CD8-positive, alpha-beta memory T cell (primary cell): ENCODE results near the gene SLC39A11. TPM values are rescaled to one million over a fixed set of nuclear protein-coding genes. Genes with fewer than 3 reads are reported as not detected.

Experiments used
- CTCF ChIA-PET: fragments of 350-600 bp; sonication (Branson Sonifier 250); formaldehyde crosslinking; loops from one replicate; lab custom pipeline; 2021; ENCODE audit warnings: antibody characterized with exemption; lab: Charles Lee
- POLR2A ChIA-PET: fragments of 350-600 bp; sonication (Branson Sonifier 250); formaldehyde crosslinking; loops from one replicate; lab custom pipeline; 2021; ENCODE audit warnings: antibody characterized with exemption; lab: Charles Lee
- DNase-seq, 5 donors: peaks; one replicate each; pipeline versions ENCODE4 v3.0.0 to v3.0.0-alpha.2; 2020 to 2022; ENCODE audit warnings: mixed read lengths in 1 of 5
- H3K27ac ChIP-seq: one replicate; pipeline ENCODE4 v1.7.0; 2013; ENCODE audit warnings: low read depth, mild to moderate bottlenecking, low read length, moderate library complexity
- H3K27me3 ChIP-seq: 2 replicates; pipeline ENCODE4 v1.7.0; 2013; ENCODE audit warnings: low read length, mild to moderate bottlenecking; ENCODE audit not compliant: insufficient read depth, poor library complexity, severe bottlenecking
- H3K36me3 ChIP-seq: 2 replicates; pipeline ENCODE4 v1.7.0; 2013; ENCODE audit warnings: mild to moderate bottlenecking, low read length, moderate library complexity; ENCODE audit not compliant: insufficient read depth
- H3K4me1 ChIP-seq: 2 replicates; pipeline ENCODE4 v1.7.0; 2013; ENCODE audit warnings: mild to moderate bottlenecking, low read length, moderate library complexity; ENCODE audit not compliant: insufficient read depth
- H3K4me3 ChIP-seq: 2 replicates; pipeline ENCODE4 v1.7.0; 2013; ENCODE audit warnings: mild to moderate bottlenecking, low read length
- H3K9me3 ChIP-seq: 2 replicates; pipeline ENCODE4 v1.7.0; 2013; ENCODE audit warnings: mild to moderate bottlenecking, low read length
- H3K27ac Mint-ChIP-seq, 8 donors: one replicate each; pipeline ENCODE4 v1.8.0; 2020 to 2021; ENCODE audit warnings: mixed read lengths in 8 of 8, mild to moderate bottlenecking in 6 of 8, inconsistent platforms in 3 of 8, moderate library complexity in 3 of 8
- H3K27me3 Mint-ChIP-seq, 2 donors: one replicate each; pipeline ENCODE4 v1.8.0; 2020 to 2021; ENCODE audit warnings: mixed read lengths in 2 of 2, mild to moderate bottlenecking in 1 of 2, moderate library complexity in 1 of 2
- H3K36me3 Mint-ChIP-seq, 3 donors: one replicate each; pipeline ENCODE4 v1.8.0; 2020 to 2021; ENCODE audit warnings: mixed read lengths in 3 of 3, inconsistent platforms in 1 of 3, mild to moderate bottlenecking in 1 of 3
- H3K4me1 Mint-ChIP-seq, 3 donors: one replicate each; pipeline ENCODE4 v1.8.0; 2020 to 2021; ENCODE audit warnings: mixed read lengths in 3 of 3, inconsistent platforms in 1 of 3, mild to moderate bottlenecking in 1 of 3
- H3K4me3 Mint-ChIP-seq, 7 donors: one replicate each; pipeline ENCODE4 v1.8.0; 2020 to 2021; ENCODE audit warnings: mixed read lengths in 7 of 7, mild to moderate bottlenecking in 6 of 7, moderate library complexity in 4 of 7, inconsistent platforms in 2 of 7
- H3K9me3 Mint-ChIP-seq, 5 donors: one replicate each; pipeline ENCODE4 v1.8.0; 2020 to 2022; ENCODE audit warnings: mixed read lengths in 5 of 5, mild to moderate bottlenecking in 3 of 5, moderate library complexity in 2 of 5, inconsistent platforms in 1 of 5
- polyA plus RNA-seq: library from polyadenylated mRNA; unstranded; fragments of 300-500 nt; fragmentation: Illumina TruSeq; gene quantifications from one replicate; pipeline ENCODE4 v1.2.3, GENCODE V29; 2021
- total RNA-seq, 2 experiments: library from RNA; stranded (reverse); gene quantifications; one replicate each; pipeline ENCODE4 v1.2.3, GENCODE V29; 2021

The SLC39A11 gene
- total and polyA plus RNA-seq, 3 experiments from 2014 or later, result 13.1 to 18.5 (median 17.2) TPM

DNA sequence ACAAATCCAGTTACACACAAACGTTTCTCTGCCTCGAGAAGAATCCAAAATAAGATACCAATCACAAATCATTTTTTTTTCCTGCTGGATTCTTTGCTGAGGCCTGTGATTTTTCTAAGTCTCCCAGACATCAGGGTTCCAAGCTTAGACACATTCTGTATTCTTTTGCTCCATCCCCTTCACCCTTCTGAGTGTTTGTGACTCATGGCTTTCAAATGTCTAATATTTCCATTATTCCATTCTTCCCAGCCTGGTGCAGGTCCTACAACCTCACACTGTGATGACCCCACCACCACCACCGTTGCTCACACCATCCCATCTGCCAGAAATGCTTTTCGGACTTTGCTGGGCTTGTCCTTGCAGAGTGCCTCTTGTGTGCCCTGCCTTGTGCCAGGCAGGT, 491.6 kb downstream of the SLC39A11 start:
- H3K36me3 Mint-ChIP-seq, result peaks cover 0 to 1% (median 0%) of the 10 kb centered on the region in 3 donors

DNA sequence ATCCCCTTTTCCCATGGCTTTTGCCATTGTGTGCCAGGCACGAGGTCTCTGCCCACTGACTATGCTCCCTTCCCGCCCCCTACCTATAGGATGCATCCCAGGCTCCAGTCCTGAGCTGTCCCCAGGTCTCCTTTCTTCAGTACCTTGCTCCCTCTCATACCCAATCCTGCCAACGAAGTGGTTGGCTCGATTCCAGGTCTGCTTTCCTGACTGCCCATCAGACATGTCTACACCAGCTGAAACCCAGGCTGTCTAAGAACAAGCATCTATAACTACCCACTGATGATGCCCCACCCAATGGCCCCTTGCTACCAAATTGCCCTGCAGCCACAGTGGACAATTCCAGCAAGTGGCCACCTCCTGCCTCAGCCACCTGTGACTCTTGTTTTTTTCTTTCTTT, 492.6 kb downstream of the SLC39A11 start:
- peaks cover 0 to 1% (median 0%) of the 10 kb centered on the region in 3 donors for H3K36me3 Mint-ChIP-seq
- Histone ChIP-seq H3K36me3 (no peaks in the 10 kb centered on the region), H3K27me3 (no peaks in the 10 kb centered on the region), H3K4me3 (no peak overlapping the region), H3K9me3 (no peaks in the 10 kb centered on the region), H3K4me1 (no peaks in the 10 kb centered on the region), H3K27ac (no peak overlapping the region)
- H3K27ac Mint-ChIP-seq, result no peak overlapping the region
- peaks cover 0 to 2% (median 0%) of the 10 kb centered on the region in 5 donors for H3K9me3 Mint-ChIP-seq
- ChIA-PET POLR2A (no interaction called here), CTCF (no interaction called here)
- DNase-seq, result no peak
- H3K4me1 Mint-ChIP-seq, result no peaks in the 10 kb centered on the region
- peaks cover 5 to 39% of the 10 kb centered on the region in 2 donors for H3K27me3 Mint-ChIP-seq
- H3K4me3 Mint-ChIP-seq, result no peak overlapping the region

More for the DNA sequence above, 491.6 kb downstream of the SLC39A11 start:
- ChIA-PET POLR2A (no interaction called here), CTCF (no interaction called here)
- no peak overlapping the region for H3K4me3 Mint-ChIP-seq
- no peak overlapping the region for H3K4me3 ChIP-seq
- H3K4me1 ChIP-seq, result no peaks in the 10 kb centered on the region
- no peaks in the 10 kb centered on the region for H3K27me3 ChIP-seq
- peaks cover 7 to 39% of the 10 kb centered on the region in 2 donors for H3K27me3 Mint-ChIP-seq
- no peak overlapping the region for H3K27ac ChIP-seq
- no peaks in the 10 kb centered on the region for H3K36me3 ChIP-seq
- H3K9me3 ChIP-seq, result no peaks in the 10 kb centered on the region
- H3K9me3 Mint-ChIP-seq, result peaks cover 0 to 2% (median 0%) of the 10 kb centered on the region in 5 donors
- H3K27ac Mint-ChIP-seq, result no peak overlapping the region
- H3K4me1 Mint-ChIP-seq, result no peaks in the 10 kb centered on the region
- no peak for DNase-seq

DNA sequence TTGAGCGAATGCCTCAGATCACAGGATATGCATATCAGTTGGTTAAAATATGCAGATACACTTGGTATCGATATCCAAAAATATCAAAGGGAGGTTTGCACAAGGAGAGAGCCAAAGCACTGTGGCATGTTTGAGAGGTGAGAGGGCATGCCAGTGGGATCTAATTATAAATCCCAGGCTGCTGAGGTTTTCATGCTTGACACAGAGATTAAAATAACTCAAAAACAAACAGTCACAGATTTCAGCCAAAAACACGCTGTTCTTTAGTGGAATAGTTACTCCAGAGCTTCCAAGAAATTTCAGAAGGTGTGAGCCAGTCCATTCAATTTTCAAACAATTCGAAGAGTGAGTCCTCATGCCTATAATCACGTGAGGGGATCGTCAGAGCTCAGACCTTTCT, 493.8 kb downstream of the SLC39A11 start:
- Mint-ChIP-seq H3K4me1 (no peaks in the 10 kb centered on the region), H3K9me3 (peaks cover 0 to 2% (median 0%) of the 10 kb centered on the region in 5 donors), H3K27ac (no peak overlapping the region), H3K27me3 (peaks cover 7 to 29% of the 10 kb centered on the region in 2 donors), H3K4me3 (no peak overlapping the region), H3K36me3 (peaks cover 0 to 1% (median 0%) of the 10 kb centered on the region in 3 donors)
- Histone ChIP-seq H3K36me3 (no peaks in the 10 kb centered on the region), H3K27me3 (no peaks in the 10 kb centered on the region), H3K4me3 (no peak overlapping the region), H3K9me3 (no peaks in the 10 kb centered on the region), H3K27ac (no peak overlapping the region), H3K4me1 (no peaks in the 10 kb centered on the region)
- DNase-seq, result no peak
- CTCF ChIA-PET, result no interaction called here
- POLR2A ChIA-PET, result no interaction called here

DNA sequence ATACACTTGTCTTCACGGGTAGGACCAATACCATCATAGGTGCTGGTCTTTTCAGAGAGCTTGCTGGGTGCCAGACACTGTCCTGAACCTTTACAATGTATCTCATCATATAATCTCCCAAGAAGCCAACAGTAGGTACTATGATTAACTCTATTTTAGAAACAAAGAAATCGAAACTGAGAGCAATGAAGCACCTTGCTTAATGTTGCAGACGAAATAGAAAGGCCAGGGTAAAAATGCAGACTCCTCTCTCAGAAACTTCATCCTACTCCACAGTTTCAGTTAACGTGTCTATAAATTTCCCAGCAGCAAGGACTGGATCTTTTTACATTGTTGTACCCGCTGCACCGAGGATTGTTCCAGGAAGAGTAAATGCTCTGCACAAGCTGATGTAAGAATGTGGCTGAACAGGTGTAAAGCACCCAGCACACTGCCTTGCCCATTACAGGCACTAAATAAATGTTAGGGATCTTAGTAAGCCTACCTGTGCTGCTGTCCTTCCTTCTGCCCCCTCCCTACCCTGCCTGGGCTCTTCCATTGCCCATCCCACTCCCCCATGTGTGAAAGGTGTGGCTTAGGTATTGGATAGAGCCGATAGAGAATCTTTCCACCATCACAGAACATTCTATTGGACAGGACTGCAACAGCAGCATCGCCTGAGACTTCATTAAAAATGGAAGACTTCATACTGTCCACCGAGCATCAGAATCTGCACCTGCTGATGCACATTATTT, 495.0 kb downstream of the SLC39A11 start:
- H3K4me3 Mint-ChIP-seq, result no peak overlapping the region
- no peak overlapping the region for H3K27ac Mint-ChIP-seq
- H3K36me3 Mint-ChIP-seq, result peaks cover 0 to 1% (median 0%) of the 10 kb centered on the region in 3 donors
- no peaks in the 10 kb centered on the region for H3K4me1 ChIP-seq
- no peaks in the 10 kb centered on the region for H3K36me3 ChIP-seq
- no peaks in the 10 kb centered on the region for H3K27me3 ChIP-seq
- H3K4me1 Mint-ChIP-seq, result peaks cover 0 to 4% (median 0%) of the 10 kb centered on the region in 3 donors
- no peak overlapping the region for H3K27ac ChIP-seq
- no peak overlapping the region for H3K4me3 ChIP-seq
- ChIA-PET CTCF (no interaction called here), POLR2A (no interaction called here)
- no peak for DNase-seq
- peaks cover 12 to 31% of the 10 kb centered on the region in 2 donors for H3K27me3 Mint-ChIP-seq
- peaks cover 0 to 2% (median 0%) of the 10 kb centered on the region in 5 donors for H3K9me3 Mint-ChIP-seq
- no peaks in the 10 kb centered on the region for H3K9me3 ChIP-seq

Other genes starting within 250 kb of the SLC39A11 start
- 1 to 10 TPM in 1 of 2 experiments, under 1 TPM in 1; 0.53 to 1.3 TPM for gene SSTR2, start 72.3 kb upstream of the SLC39A11 start, total RNA-seq
- not detected for gene SSTR2, start 72.3 kb upstream of the SLC39A11 start, polyA plus RNA-seq
- gene COG1, start 100.4 kb upstream of the SLC39A11 start, total RNA-seq, result 10 to 100 TPM; 24.6 to 26.5 TPM
- 24.0 TPM for gene COG1, start 100.4 kb upstream of the SLC39A11 start, polyA plus RNA-seq
- not detected for gene CPSF4L, start 169.2 kb upstream of the SLC39A11 start, total RNA-seq
- gene CPSF4L, start 169.2 kb upstream of the SLC39A11 start, polyA plus RNA-seq, result not detected
- under 1 TPM; 0.47 to 0.55 TPM for gene CDC42EP4, start 219.3 kb upstream of the SLC39A11 start, total RNA-seq
- gene CDC42EP4, start 219.3 kb upstream of the SLC39A11 start, polyA plus RNA-seq, result 0.29 TPM